Fibroblast of lung (primary cell): ENCODE results near the gene SRRM5. TPM values are rescaled to one million over a fixed set of nuclear protein-coding genes. Genes with fewer than 3 reads are reported as not detected.

Experiments used
- DNase-seq, 2 donors: peaks; one replicate each; pipeline versions ENCODE4 v3.0.0 to v3.0.0-alpha.2; 2010; ENCODE audit warnings: low read depth in 2 of 2
- H2AFZ ChIP-seq: 2 replicates; pipeline ENCODE4 v1.5.1; 2012; ENCODE audit warnings: low read length, control low read depth, inconsistent platforms
- H3K27ac ChIP-seq: 2 replicates; pipeline ENCODE4 v1.5.1; 2011; ENCODE audit warnings: low read length, control low read depth; ENCODE audit not compliant: insufficient read depth
- H3K27me3 ChIP-seq: 2 replicates; pipeline ENCODE4 v1.5.1; 2011; ENCODE audit warnings: mild to moderate bottlenecking, low read length; ENCODE audit not compliant: control insufficient read depth, insufficient read depth
- H3K36me3 ChIP-seq: 2 replicates; pipeline ENCODE4 v1.5.1; 2011; ENCODE audit warnings: low read length; ENCODE audit not compliant: control insufficient read depth, insufficient read depth
- H3K4me1 ChIP-seq: 2 replicates; pipeline ENCODE4 v1.5.1; 2011; ENCODE audit warnings: low read length; ENCODE audit not compliant: control insufficient read depth, insufficient read depth; ENCODE audit errors: extremely low read depth
- H3K4me2 ChIP-seq: 2 replicates; pipeline ENCODE4 v1.5.1; 2011; ENCODE audit warnings: low read length, control low read depth; ENCODE audit not compliant: insufficient read depth; ENCODE audit errors: extremely low read depth
- H3K4me3 ChIP-seq, 4 experiments: fragments of 200-600 bp in 1 of 4; sonication (generic) in 1 of 4; replicated peaks in 1 of 4; 2 replicates each; pipeline ENCODE4 v1.5.1; 2011 to 2016; ENCODE audit warnings: low read length in 4 of 4, low read depth in 3 of 4, mild to moderate bottlenecking in 3 of 4, control low read depth in 2 of 4, inconsistent platforms in 1 of 4, mixed read lengths in 1 of 4; ENCODE audit not compliant: insufficient read depth in 1 of 4; ENCODE audit errors: control extremely low read depth in 1 of 4
- H3K79me2 ChIP-seq: 2 replicates; pipeline ENCODE4 v1.5.1; 2012; ENCODE audit warnings: mild to moderate bottlenecking, low read length, inconsistent platforms; ENCODE audit not compliant: control insufficient read depth, insufficient read depth
- H3K9ac ChIP-seq: 2 replicates; pipeline ENCODE4 v1.5.1; 2011; ENCODE audit warnings: mild to moderate bottlenecking, low read length, control low read depth; ENCODE audit not compliant: insufficient read depth
- H3K9me3 ChIP-seq: 2 replicates; pipeline ENCODE4 v1.5.1; 2012; ENCODE audit warnings: low read depth, low read length; ENCODE audit not compliant: control insufficient read depth, insufficient read depth
- H4K20me1 ChIP-seq: 2 replicates; pipeline ENCODE4 v1.5.1; 2011; ENCODE audit warnings: low read length; ENCODE audit not compliant: control insufficient read depth, insufficient read depth; ENCODE audit errors: extremely low read depth
- EZH2 ChIP-seq: IDR thresholded peaks from 2 replicates; pipeline ENCODE4 v1.5.1; 2012; ENCODE audit warnings: low read length, control low read depth, mild to moderate bottlenecking; ENCODE audit errors: missing control alignments
- polyA plus RNA-seq, 2 donors: library from polyadenylated mRNA; depleted of rRNA in 1 of 2; stranded (reverse) in 1 of 2; unstranded in 1 of 2; fragments of >200 nt; gene quantifications; 2 replicates each; pipeline ENCODE4 v1.2.1, GENCODE V29; 2011 to 2012; ENCODE audit warnings: missing spikeins in 1 of 2
- total RNA-seq: library from RNA; depleted of rRNA; stranded (reverse); fragments of >200 nt; gene quantifications from 2 replicates; pipeline ENCODE4 v1.2.1, GENCODE V29; 2014
- TF ChIP-seq, protein P1 (sequence below), 2 donors: IDR thresholded peaks in 1 of 2; conservative IDR thresholded peaks in 1 of 2; 1 replicate in 1 of 2; 2 replicates in 1 of 2; pipeline ENCODE4 v1.5.1; 2011 to 2012; ENCODE audit warnings: low read length in 2 of 2, control low read depth in 1 of 2, inconsistent platforms in 1 of 2, low read depth in 1 of 2, mild to moderate bottlenecking in 1 of 2

Gene SRRM5
- total and polyA plus RNA-seq, 2 donors (not counting 1 experiment from before 2014, with no cell fraction given) = under 0.01 to 0.06 TPM

GRCh38 chr19:43658001-43658400, 46.1 kb downstream of the SRRM5 start:
- no peak for DNase-seq
- TF ChIP-seq EZH2 = no peak
- TF ChIP-seq, protein P1, sequence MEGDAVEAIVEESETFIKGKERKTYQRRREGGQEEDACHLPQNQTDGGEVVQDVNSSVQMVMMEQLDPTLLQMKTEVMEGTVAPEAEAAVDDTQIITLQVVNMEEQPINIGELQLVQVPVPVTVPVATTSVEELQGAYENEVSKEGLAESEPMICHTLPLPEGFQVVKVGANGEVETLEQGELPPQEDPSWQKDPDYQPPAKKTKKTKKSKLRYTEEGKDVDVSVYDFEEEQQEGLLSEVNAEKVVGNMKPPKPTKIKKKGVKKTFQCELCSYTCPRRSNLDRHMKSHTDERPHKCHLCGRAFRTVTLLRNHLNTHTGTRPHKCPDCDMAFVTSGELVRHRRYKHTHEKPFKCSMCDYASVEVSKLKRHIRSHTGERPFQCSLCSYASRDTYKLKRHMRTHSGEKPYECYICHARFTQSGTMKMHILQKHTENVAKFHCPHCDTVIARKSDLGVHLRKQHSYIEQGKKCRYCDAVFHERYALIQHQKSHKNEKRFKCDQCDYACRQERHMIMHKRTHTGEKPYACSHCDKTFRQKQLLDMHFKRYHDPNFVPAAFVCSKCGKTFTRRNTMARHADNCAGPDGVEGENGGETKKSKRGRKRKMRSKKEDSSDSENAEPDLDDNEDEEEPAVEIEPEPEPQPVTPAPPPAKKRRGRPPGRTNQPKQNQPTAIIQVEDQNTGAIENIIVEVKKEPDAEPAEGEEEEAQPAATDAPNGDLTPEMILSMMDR (conservative IDR thresholded peaks at IDR 0.05 in 1 of 2, IDR thresholded peaks at IDR 0.05 in 1 of 2; ENCODE audit: low read depth in 1 of 2, low read length in 2 of 2) = no peak
- no peak overlapping the region for H3K4me2 ChIP-seq
- peaks cover 32% of the 10 kb centered on the region for H3K79me2 ChIP-seq
- H4K20me1 ChIP-seq = no peaks in the 10 kb centered on the region
- no peaks in the 10 kb centered on the region for H3K9me3 ChIP-seq
- no peaks in the 10 kb centered on the region for H3K27me3 ChIP-seq
- no peak overlapping the region for H3K9ac ChIP-seq
- H3K27ac ChIP-seq = no peak overlapping the region
- H3K4me3 ChIP-seq = no peak overlapping the region
- H3K36me3 ChIP-seq = peaks cover 28% of the 10 kb centered on the region
- H3K4me1 ChIP-seq = no peaks in the 10 kb centered on the region
- no peak overlapping the region for H2AFZ ChIP-seq

DNA sequence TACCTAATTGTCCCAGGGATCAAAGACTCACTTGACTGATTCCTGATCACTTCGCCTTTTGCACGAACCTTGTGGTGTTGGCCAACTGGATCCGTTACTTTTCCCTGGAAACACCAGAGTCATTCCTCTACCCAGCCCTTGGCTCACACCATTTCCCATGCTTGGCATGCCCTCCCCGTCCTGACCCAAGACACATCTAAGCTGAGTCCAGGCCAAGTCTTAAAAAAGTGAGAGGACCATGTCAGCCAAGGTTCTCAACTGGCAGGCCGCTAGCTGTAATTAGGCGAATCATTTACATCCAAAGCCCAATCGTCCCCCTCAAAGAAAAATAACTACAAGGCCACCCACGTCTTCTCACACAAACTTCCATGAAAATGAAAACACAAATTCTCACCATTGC, 46.6 kb downstream of the SRRM5 start:
- Histone ChIP-seq H3K27ac (no peak overlapping the region), H3K4me3 (no peak overlapping the region), H2AFZ (no peak overlapping the region), H3K9me3 (no peaks in the 10 kb centered on the region), H3K36me3 (peaks cover 30% of the 10 kb centered on the region), H3K79me2 (peaks cover 33% of the 10 kb centered on the region), H4K20me1 (no peaks in the 10 kb centered on the region), H3K9ac (no peak overlapping the region), H3K4me1 (no peaks in the 10 kb centered on the region), H3K27me3 (no peaks in the 10 kb centered on the region), H3K4me2 (no peak overlapping the region)
- no peak for DNase-seq
- no peak for TF ChIP-seq EZH2
- TF ChIP-seq, protein P1 (conservative IDR thresholded peaks at IDR 0.05 in 1 of 2, IDR thresholded peaks at IDR 0.05 in 1 of 2; ENCODE audit: low read depth in 1 of 2, low read length in 2 of 2) = no peak

- H3K27ac ChIP-seq = no peak overlapping the region
- H3K4me2 ChIP-seq = no peak overlapping the region
- H4K20me1 ChIP-seq = no peaks in the 10 kb centered on the region
- no peaks in the 10 kb centered on the region for H3K27me3 ChIP-seq
- no peak for DNase-seq
- no peaks in the 10 kb centered on the region for H3K4me1 ChIP-seq
- no peak for TF ChIP-seq EZH2
- TF ChIP-seq, protein P1 (conservative IDR thresholded peaks at IDR 0.05 in 1 of 2, IDR thresholded peaks at IDR 0.05 in 1 of 2; ENCODE audit: low read depth in 1 of 2, low read length in 2 of 2) = no peak
- peaks cover 50% of the 10 kb centered on the region for H3K79me2 ChIP-seq
- peaks cover 37% of the 10 kb centered on the region for H3K36me3 ChIP-seq
- H2AFZ ChIP-seq = no peak overlapping the region
- no peak overlapping the region for H3K9ac ChIP-seq
- H3K4me3 ChIP-seq = no peak overlapping the region
- no peaks in the 10 kb centered on the region for H3K9me3 ChIP-seq
These were observed 48.5 kb downstream of the SRRM5 start for GRCh38 chr19:43660301-43660970.
